Osteoblast (primary cell): Measurements from ENCODE around the gene RPIA. TPM values are rescaled to one million over a fixed set of nuclear protein-coding genes. Genes with fewer than 3 reads are reported as not detected.

ENCODE experiments used
- DNase-seq: peaks from one replicate; pipeline ENCODE4 v3.0.0; 2011; ENCODE audit warnings: low spot score, mixed read lengths; ENCODE audit not compliant: insufficient read length; ENCODE audit errors: missing footprints
- H2AFZ ChIP-seq: 2 replicates; pipeline ENCODE4 v1.6.0; 2011; ENCODE audit warnings: mild to moderate bottlenecking, low read length
- H3K27ac ChIP-seq: 2 replicates; pipeline ENCODE4 v1.5.1; 2011; ENCODE audit warnings: mild to moderate bottlenecking, low read depth, low read length, moderate library complexity
- H3K27me3 ChIP-seq: 2 replicates; pipeline ENCODE4 v1.6.0; 2012; ENCODE audit warnings: mild to moderate bottlenecking, control low read depth, inconsistent platforms, low read length, moderate library complexity; ENCODE audit not compliant: insufficient read depth
- H3K36me3 ChIP-seq: 2 replicates; pipeline ENCODE4 v1.5.1; 2011; ENCODE audit warnings: mild to moderate bottlenecking, low read length, control low read depth, moderate library complexity; ENCODE audit not compliant: insufficient read depth
- H3K4me1 ChIP-seq: 2 replicates; pipeline ENCODE4 v1.5.1; 2011; ENCODE audit warnings: mild to moderate bottlenecking, low read length, control low read depth, moderate library complexity; ENCODE audit not compliant: insufficient read depth
- H3K4me2 ChIP-seq: 2 replicates; pipeline ENCODE4 v1.6.0; 2011; ENCODE audit warnings: mild to moderate bottlenecking, low read length; ENCODE audit not compliant: insufficient read depth
- H3K4me3 ChIP-seq: fragments of 200-600 bp; sonication (generic); 3 replicates; pipeline ENCODE4 v1.5.1; 2012; ENCODE audit warnings: mild to moderate bottlenecking, low read length, inconsistent platforms; ENCODE audit not compliant: insufficient read depth
- H3K79me2 ChIP-seq: 2 replicates; pipeline ENCODE4 v1.6.0; 2012; ENCODE audit warnings: mild to moderate bottlenecking, low read length, control low read depth, inconsistent platforms; ENCODE audit not compliant: insufficient read depth
- H3K9me3 ChIP-seq: 2 replicates; pipeline ENCODE4 v1.5.1; 2011; ENCODE audit warnings: low read depth, low read length, control low read depth
- H4K20me1 ChIP-seq: 2 replicates; pipeline ENCODE4 v1.6.0; 2012; ENCODE audit warnings: mild to moderate bottlenecking, low read length, control low read depth; ENCODE audit not compliant: insufficient read depth
- CTCF ChIP-seq: IDR thresholded peaks from 2 replicates; pipeline ENCODE4 v1.5.1; 2011; ENCODE audit warnings: mild to moderate bottlenecking, low read depth, low read length, moderate library complexity; ENCODE audit errors: extremely low read depth
- total RNA-seq: library from RNA; depleted of rRNA; stranded (reverse); fragments of >200 nt; gene quantifications from 2 replicates; pipeline ENCODE4 v1.2.3, GENCODE V29; 2012

The RPIA gene
- total RNA-seq, 1 donor, result 6.2 TPM

GRCh38 chr2:88658881-88659537, 32.5 kb upstream of the RPIA start:
- H2AFZ ChIP-seq, result peak overlapping the region; percentile 77
- DNase-seq, result no peak
- no peaks in the 10 kb centered on the region for H4K20me1 ChIP-seq
- H3K4me2 ChIP-seq, result peak overlapping the region; percentile 76
- H3K27me3 ChIP-seq, result no peaks in the 10 kb centered on the region
- no peaks in the 10 kb centered on the region for H3K9me3 ChIP-seq
- H3K4me1 ChIP-seq, result peaks cover 50% of the 10 kb centered on the region
- no peaks in the 10 kb centered on the region for H3K79me2 ChIP-seq
- TF ChIP-seq CTCF, result no peak
- peak overlapping the region; percentile 82 for H3K27ac ChIP-seq
- peak overlapping the region; percentile 44 for H3K4me3 ChIP-seq
- H3K36me3 ChIP-seq, result no peaks in the 10 kb centered on the region

GRCh38 chr2:88659538-88659915, 31.9 kb upstream of the RPIA start:
- Histone ChIP-seq H3K36me3 (no peaks in the 10 kb centered on the region), H4K20me1 (no peaks in the 10 kb centered on the region), H3K9me3 (no peaks in the 10 kb centered on the region), H3K4me1 (peaks cover 50% of the 10 kb centered on the region), H3K4me3 (peak overlapping the region; percentile 44), H2AFZ (peak overlapping the region; percentile 77), H3K27me3 (no peaks in the 10 kb centered on the region), H3K27ac (peak overlapping the region; percentile 82), H3K4me2 (peak overlapping the region; percentile 76), H3K79me2 (no peaks in the 10 kb centered on the region)
- no peak for DNase-seq
- TF ChIP-seq CTCF, result no peak

GRCh38 chr2:88660622-88661021, 30.9 kb upstream of the RPIA start:
- Histone ChIP-seq H2AFZ (no peak overlapping the region), H4K20me1 (no peaks in the 10 kb centered on the region), H3K4me2 (no peak overlapping the region), H3K27ac (no peak overlapping the region), H3K27me3 (no peaks in the 10 kb centered on the region), H3K36me3 (no peaks in the 10 kb centered on the region), H3K9me3 (no peaks in the 10 kb centered on the region), H3K4me3 (no peak overlapping the region), H3K4me1 (peaks cover 39% of the 10 kb centered on the region), H3K79me2 (no peaks in the 10 kb centered on the region)
- no peak for TF ChIP-seq CTCF
- DNase-seq, result no peak

GRCh38 chr2:88666576-88666975, 24.9 kb upstream of the RPIA start:
- H2AFZ ChIP-seq, result no peak overlapping the region
- no peak overlapping the region for H3K4me2 ChIP-seq
- H3K79me2 ChIP-seq, result no peaks in the 10 kb centered on the region
- H4K20me1 ChIP-seq, result no peaks in the 10 kb centered on the region
- H3K27ac ChIP-seq, result no peak overlapping the region
- H3K9me3 ChIP-seq, result no peaks in the 10 kb centered on the region
- no peaks in the 10 kb centered on the region for H3K36me3 ChIP-seq
- H3K4me3 ChIP-seq, result no peak overlapping the region
- no peak for TF ChIP-seq CTCF
- peaks cover 2% of the 10 kb centered on the region for H3K4me1 ChIP-seq
- H3K27me3 ChIP-seq, result no peaks in the 10 kb centered on the region
- DNase-seq, result no peak
